ENCODE measurements around the gene PRDM15. TPM values are rescaled to one million over a fixed set of nuclear protein-coding genes. Genes with fewer than 3 reads are reported as not detected.

Gene PRDM15
- polyA plus RNA-seq, 1 donor (not counting 4 experiments of a cell fraction or from before 2014, with no cell fraction given) = 5.2 TPM

GRCh38 chr21:41851090-41851790, 27.9 kb downstream of the PRDM15 start:
- Histone ChIP-seq H3K9me1 (ENCODE audit: control insufficient read depth, extremely low read depth, insufficient read depth, low read length) (no peaks in the 10 kb centered on the region), H3K27me3 (ENCODE audit: control insufficient read depth, extremely low read depth, insufficient read depth, low read length) (no peaks in the 10 kb centered on the region), H3K27ac (ENCODE audit: control insufficient read depth, insufficient read depth, low read length) (no peak overlapping the region), H3K4me1 (ENCODE audit: control insufficient read depth, extremely low read depth, insufficient read depth, low read length) (no peaks in the 10 kb centered on the region), H3K4me2 (ENCODE audit: control insufficient read depth, extremely low read depth, insufficient read depth, low read depth, low read length) (no peak overlapping the region), H3K9me3 (ENCODE audit: control insufficient read depth, low read depth, low read length) (no peaks in the 10 kb centered on the region), H3K9ac (ENCODE audit: control insufficient read depth, extremely low read depth, insufficient read depth, low read length) (no peak overlapping the region), H3K36me3 (ENCODE audit: control insufficient read depth in 2 of 2, extremely low read depth in 1 of 2, insufficient read depth in 2 of 2, low read length in 2 of 2) (peaks cover 15 to 21% of the 10 kb centered on the region in 2 experiments), H3K4me3 (ENCODE audit: control insufficient read depth in 2 of 3, extremely low read depth in 1 of 3, insufficient read depth in 2 of 3, low read depth in 1 of 3, low read length in 3 of 3) (no peak overlapping the region), H4K20me1 (ENCODE audit: control insufficient read depth, extremely low read depth, insufficient read depth, low read length) (no peaks in the 10 kb centered on the region), H2AFZ (ENCODE audit: control insufficient read depth, low read length) (no peak overlapping the region), H3K79me2 (ENCODE audit: control insufficient read depth, insufficient read depth, low read length) (no peaks in the 10 kb centered on the region)
- dilution Hi-C loops (cut with MboI; ENCODE audit: extremely low pct_ligation_motif_present, low sequenced_read_pairs) = no loop called here
- TF ChIP-seq EZH2 (IDR thresholded peaks at IDR 0.05; ENCODE audit: low read length) (no peak), CTCF (optimal IDR thresholded peaks at IDR 0.05 in 1 of 3, IDR thresholded peaks at IDR 0.05 in 1 of 3, conservative IDR thresholded peaks at IDR 0.05 in 1 of 3; ENCODE audit: extremely low read depth in 1 of 3, insufficient read depth in 2 of 3, low read length in 3 of 3) (no peak)
- no peak for DNase-seq (ENCODE audit: low read depth, low spot score)
- FAIRE-seq = no peak

- no peak for TF ChIP-seq EZH2 (IDR thresholded peaks at IDR 0.05; ENCODE audit: low read length)
- TF ChIP-seq CTCF (optimal IDR thresholded peaks at IDR 0.05 in 1 of 3, IDR thresholded peaks at IDR 0.05 in 1 of 3, conservative IDR thresholded peaks at IDR 0.05 in 1 of 3; ENCODE audit: extremely low read depth in 1 of 3, insufficient read depth in 2 of 3, low read length in 3 of 3) = no peak
- dilution Hi-C loops (cut with MboI; ENCODE audit: extremely low pct_ligation_motif_present, low sequenced_read_pairs) = no loop called here
- H3K9me1 ChIP-seq (ENCODE audit: control insufficient read depth, extremely low read depth, insufficient read depth, low read length) = no peaks in the 10 kb centered on the region
- H3K27ac ChIP-seq (ENCODE audit: control insufficient read depth, insufficient read depth, low read length) = no peak overlapping the region
- H3K4me1 ChIP-seq (ENCODE audit: control insufficient read depth, extremely low read depth, insufficient read depth, low read length) = no peaks in the 10 kb centered on the region
- no peak overlapping the region for H3K4me2 ChIP-seq (ENCODE audit: control insufficient read depth, extremely low read depth, insufficient read depth, low read depth, low read length)
- H2AFZ ChIP-seq (ENCODE audit: control insufficient read depth, low read length) = no peak overlapping the region
- H3K4me3 ChIP-seq (ENCODE audit: control insufficient read depth in 2 of 3, extremely low read depth in 1 of 3, insufficient read depth in 2 of 3, low read depth in 1 of 3, low read length in 3 of 3) = no peak overlapping the region
- H3K36me3 ChIP-seq (ENCODE audit: control insufficient read depth in 2 of 2, extremely low read depth in 1 of 2, insufficient read depth in 2 of 2, low read length in 2 of 2) = peaks cover 14 to 18% of the 10 kb centered on the region in 2 experiments
- no peak overlapping the region for H3K9ac ChIP-seq (ENCODE audit: control insufficient read depth, extremely low read depth, insufficient read depth, low read length)
- no peaks in the 10 kb centered on the region for H4K20me1 ChIP-seq (ENCODE audit: control insufficient read depth, extremely low read depth, insufficient read depth, low read length)
- no peaks in the 10 kb centered on the region for H3K27me3 ChIP-seq (ENCODE audit: control insufficient read depth, extremely low read depth, insufficient read depth, low read length)
- H3K9me3 ChIP-seq (ENCODE audit: control insufficient read depth, low read depth, low read length) = no peaks in the 10 kb centered on the region
- DNase-seq (ENCODE audit: low read depth, low spot score) (no peak), FAIRE-seq (no peak)
- H3K79me2 ChIP-seq (ENCODE audit: control insufficient read depth, insufficient read depth, low read length) = no peaks in the 10 kb centered on the region
These were observed 29.1 kb downstream of the PRDM15 start for GRCh38 chr21:41850085-41850484.
